ENCODE data around the gene NEK7.

GRCh38 chr1:198320759-198321158 is 164.0 kb downstream of the NEK7 start:
- TF ChIP-seq CTCF (IDR thresholded peaks at IDR 0.05): no peak
- no peak for TF ChIP-seq ZFX (IDR thresholded peaks at IDR 0.05; ENCODE audit: borderline replicate concordance)
